IPS DF 19.7 (cell line): Measurements from ENCODE around the gene PPP1R10.

ENCODE experiments used
- DNase-seq: peaks from one replicate; pipeline ENCODE4 v3.0.0-alpha.2; 2013; ENCODE audit warnings: low read depth, low spot score

PPP1R10 gene

DNA sequence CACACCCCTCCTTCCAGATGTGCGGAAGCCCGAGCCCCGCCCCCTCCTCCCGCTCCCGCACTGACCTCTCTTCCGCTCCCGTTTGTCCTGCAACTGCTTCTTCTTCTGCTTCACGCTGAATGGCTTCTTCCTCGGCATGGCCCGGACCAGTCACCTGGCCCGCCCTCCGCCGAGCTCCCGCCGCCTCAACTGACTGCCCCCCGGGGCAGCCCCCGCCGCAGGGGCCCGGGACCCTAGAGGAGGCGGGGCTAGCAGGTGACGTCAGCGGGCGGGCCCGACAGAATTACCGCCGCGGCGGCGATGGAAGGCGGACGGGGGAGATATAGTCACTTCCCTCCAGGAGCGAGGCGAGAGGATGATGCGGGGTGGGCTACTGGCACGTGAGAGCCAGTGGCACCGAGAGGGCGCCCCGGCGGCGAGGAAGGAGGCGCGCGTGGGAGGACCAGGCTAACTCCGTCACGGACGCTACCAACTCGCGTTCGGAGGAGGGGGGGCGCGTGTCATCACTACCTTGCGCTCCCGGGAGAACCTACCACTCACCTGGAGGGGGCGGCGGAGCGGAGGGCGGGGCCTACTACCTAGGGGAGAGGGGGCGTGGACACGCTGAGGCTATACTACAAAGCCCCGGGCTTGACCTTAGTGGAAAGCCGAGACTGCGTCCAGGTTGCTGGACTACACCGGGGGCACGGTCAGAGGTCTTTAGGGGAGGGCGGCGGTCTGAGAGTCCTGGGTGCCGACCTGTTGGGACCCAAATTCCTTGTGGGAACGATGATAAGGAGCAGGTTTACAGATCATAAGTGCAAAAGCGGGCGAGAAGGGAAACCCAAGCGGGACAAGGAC, 60.8 kb downstream of the PPP1R10 start, which contains the start of gene GNL1:
Gene GNL1, minus strand, starts transcription at position 424 of the 840 bp plus-strand sequence. Its CDS starts 286 bp downstream, at position 138.
- DNase-seq: no peak

DNA sequence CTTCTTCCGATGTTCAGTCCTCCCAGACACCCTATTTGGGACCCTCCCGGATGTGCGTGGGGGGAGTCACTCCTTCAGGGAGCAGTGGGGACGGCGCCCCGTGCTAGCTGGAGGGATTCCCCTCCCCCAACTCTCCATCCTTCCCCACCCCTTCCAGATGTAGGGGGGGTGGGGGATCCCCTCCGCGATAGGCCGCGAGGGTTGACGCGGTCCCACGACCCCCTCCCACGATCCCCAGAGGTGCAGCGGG, 61.3 kb downstream of the PPP1R10 start:
- DNase-seq: no peak

GRCh38 chr6:30554962-30555815, 61.9 kb downstream of the PPP1R10 start:
- DNase-seq: no peak

GRCh38 chr6:30554404-30554803, 62.6 kb downstream of the PPP1R10 start:
- no peak for DNase-seq
